GM23248 (cell line): ENCODE data around the gene CHST4. TPM values are rescaled to one million over a fixed set of nuclear protein-coding genes. Genes with fewer than 3 reads are reported as not detected.
"Not testable (repeated sequence)": the region's sequence is repeated elsewhere in the genome, so short reads cannot be mapped to it uniquely, and the experiment has no call there.

ENCODE experiments used
- DNase-seq: peaks from one replicate; pipeline ENCODE4 v3.0.0-alpha.2; 2015
- H2AFZ ChIP-seq: fragments of 200-600 bp; sonication (generic); 2 replicates; pipeline ENCODE4 v1.6.1; 2016; ENCODE audit warnings: antibody characterized with exemption
- H3F3A ChIP-seq: fragments of 200-600 bp; sonication (generic); 2 replicates; pipeline ENCODE4 v1.6.1; 2016; ENCODE audit warnings: mild to moderate bottlenecking, antibody characterized with exemption, mixed run types; ENCODE audit not compliant: insufficient read depth
- H3K27ac ChIP-seq: fragments of 200-600 bp; sonication (generic); 2 replicates; pipeline ENCODE4 v1.5.1; 2016; ENCODE audit warnings: mild to moderate bottlenecking
- H3K27me3 ChIP-seq: fragments of 200-600 bp; sonication (generic); replicated peaks from 2 replicates; pipeline ENCODE4 v1.6.1; 2016; ENCODE audit warnings: mild to moderate bottlenecking; ENCODE audit not compliant: insufficient read depth
- H3K36me3 ChIP-seq: fragments of 200-600 bp; sonication (generic); 2 replicates; pipeline ENCODE4 v1.6.1; 2016; ENCODE audit warnings: low read depth, mild to moderate bottlenecking
- H3K4me1 ChIP-seq: fragments of 200-600 bp; sonication (generic); 2 replicates; pipeline ENCODE4 v1.6.1; 2016; ENCODE audit warnings: mild to moderate bottlenecking; ENCODE audit not compliant: insufficient read depth
- H3K4me2 ChIP-seq: fragments of 200-600 bp; sonication (generic); one replicate; pipeline ENCODE4 v1.6.1; 2016; ENCODE audit warnings: mild to moderate bottlenecking; ENCODE audit not compliant: unreplicated experiment
- H3K4me3 ChIP-seq: fragments of 200-600 bp; sonication (generic); 2 replicates; pipeline ENCODE4 v1.5.1; 2016; ENCODE audit warnings: mild to moderate bottlenecking
- H3K79me2 ChIP-seq: fragments of 200-600 bp; sonication (generic); 2 replicates; pipeline ENCODE4 v1.6.1; 2016; ENCODE audit warnings: mild to moderate bottlenecking; ENCODE audit not compliant: insufficient read depth
- H3K9ac ChIP-seq: fragments of 200-600 bp; sonication (generic); 2 replicates; pipeline ENCODE4 v1.6.1; 2016; ENCODE audit warnings: mild to moderate bottlenecking
- H3K9me2 ChIP-seq: fragments of 200-600 bp; sonication (generic); 2 replicates; pipeline ENCODE4 v1.6.1; 2016; ENCODE audit warnings: mixed run types, mild to moderate bottlenecking, moderate library complexity; ENCODE audit not compliant: insufficient read depth
- H3K9me3 ChIP-seq: fragments of 200-600 bp; sonication (generic); one replicate; pipeline ENCODE4 v1.6.1; 2017; ENCODE audit warnings: low read depth
- H4K20me1 ChIP-seq: fragments of 200-600 bp; sonication (generic); 2 replicates; pipeline ENCODE4 v1.6.0; 2016; ENCODE audit not compliant: insufficient read depth
- EZH2 ChIP-seq: fragments of 200-600 bp; sonication (generic); IDR thresholded peaks from 2 replicates; pipeline ENCODE4 v1.6.1; 2018; ENCODE audit warnings: antibody characterized with exemption, mild to moderate bottlenecking; ENCODE audit not compliant: insufficient read depth, poor library complexity, severe bottlenecking
- EZH2phosphoT487 ChIP-seq: fragments of 200-600 bp; sonication (generic); IDR thresholded peaks from 2 replicates; pipeline ENCODE4 v1.6.1; 2018; ENCODE audit warnings: antibody characterized with exemption, moderate library complexity, mild to moderate bottlenecking, low read depth; ENCODE audit not compliant: insufficient read depth
- WGBS, 2 experiments: methylation state at CpG; one replicate each; pipeline ENCODE4 v1.1.6; 2015 to 2017; ENCODE audit warnings: low lambda C conversion rate in 2 of 2, low coverage in 1 of 2; ENCODE audit errors: missing lambda C conversion rate in 2 of 2; 5-methylcytosine and 5-hydroxymethylcytosine counted together
- in situ Hi-C: fragments of 300-500 bp; cut with MboI; formaldehyde crosslinking; loops from 2 replicates; pipeline ENCODE4 v1.15.0; 2020
- polyA plus RNA-seq: library from polyadenylated mRNA; unstranded; fragments of >200 nt; fragmentation: Nextera tagmentation; extraction: Ambion mirVana; gene quantifications from 2 replicates; pipeline ENCODE4 v1.2.1, GENCODE V29; 2016
- small RNA-seq: library from RNA; depleted of rRNA; stranded (forward); fragments of <200 nt; gene quantifications from one replicate; pipeline ENCODE3, GENCODE V24; 2014; ENCODE audit warnings: low read depth, low replicate concordance
- total RNA-seq: library from RNA; depleted of rRNA; stranded (reverse); fragments of >200 nt; shearing (Covaris generic); gene quantifications from 2 replicates; pipeline ENCODE4 v1.2.3, GENCODE V29; 2014; rRNA removed

Gene CHST4
- total and polyA plus RNA-seq, 2 experiments from 2014 or later, result not detected

DNA sequence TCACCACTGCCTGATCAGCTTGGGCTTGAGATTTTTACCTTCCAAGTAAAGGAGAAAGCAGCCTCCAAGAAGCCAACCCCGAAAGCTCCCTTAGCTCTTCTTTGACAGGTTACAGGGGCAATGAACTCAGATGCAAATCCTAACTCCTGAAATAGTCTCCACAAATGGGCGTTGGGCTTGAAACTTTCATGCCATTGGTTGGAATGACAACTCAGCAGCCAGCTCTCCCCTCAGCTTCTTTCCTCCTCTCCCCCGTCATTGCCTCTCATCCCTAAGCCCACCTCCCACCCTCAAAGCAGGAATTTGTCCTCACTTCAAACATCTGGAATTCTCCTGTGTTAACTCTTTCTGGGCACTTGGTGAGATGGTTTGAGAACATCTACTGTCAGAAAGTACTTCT lies 50.7 kb downstream of the CHST4 start, which contains the start of gene TAT:
Gene TAT (minus strand): TSS at position 122 of the 400 bp plus-strand sequence. CDS start 677 bp downstream, outside the sequence.
- 10 to 14% methylated on average over 3 of the region's 3 CpGs for WGBS, 2 experiments
- DNase-seq, result no peak
- Histone ChIP-seq H3K27ac (no peak within 1 kb of the TSS), H2AFZ (no peak within 1 kb of the TSS), H3K9ac (no peak within 1 kb of the TSS), H3K9me3 (no peaks in the 10 kb centered on the region), H3K4me2 (no peak within 1 kb of the TSS), H3K27me3 (peaks cover 15% of the 10 kb centered on the region; the same call in 1 of the 2 replicates), H3K4me3 (no peak within 1 kb of the TSS), H3K79me2 (no peaks in the 10 kb centered on the region), H3K4me1 (no peaks in the 10 kb centered on the region), H3K36me3 (no peaks in the 10 kb centered on the region), H4K20me1 (no peaks in the 10 kb centered on the region), H3F3A (no peaks in the 10 kb centered on the region), H3K9me2 (no peaks in the 10 kb centered on the region)
- in situ Hi-C loops, result no loop called here
- no peak for TF ChIP-seq EZH2phosphoT487

DNA sequence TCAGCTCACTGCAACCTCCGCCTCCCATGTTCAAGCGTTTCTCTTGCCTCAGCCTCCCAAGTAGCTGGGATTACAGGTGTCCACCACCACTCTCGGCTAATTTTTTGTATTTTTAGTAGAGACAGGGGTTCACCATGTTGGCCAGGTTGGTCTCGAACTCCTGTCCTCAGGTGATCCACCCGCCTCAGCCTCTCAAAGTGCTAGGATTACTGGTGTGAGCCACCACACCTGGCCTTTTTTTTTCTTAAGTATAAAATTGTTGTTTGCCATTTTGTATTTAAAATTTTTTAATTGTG lies 56.3 kb downstream of the CHST4 start:
- H3K9me3 ChIP-seq, H3K4me2 ChIP-seq, H3K9me2 ChIP-seq, H4K20me1 ChIP-seq, H3K27me3 ChIP-seq, H3K4me1 ChIP-seq, H2AFZ ChIP-seq, H3K4me3 ChIP-seq, H3K79me2 ChIP-seq, H3K9ac ChIP-seq, H3K27ac ChIP-seq, H3F3A ChIP-seq, DNase-seq, in situ Hi-C loops, H3K36me3 ChIP-seq: not testable (repeated sequence)
- WGBS, 2 experiments, result 50% methylated on average over 5 of the region's 5 CpGs

DNA sequence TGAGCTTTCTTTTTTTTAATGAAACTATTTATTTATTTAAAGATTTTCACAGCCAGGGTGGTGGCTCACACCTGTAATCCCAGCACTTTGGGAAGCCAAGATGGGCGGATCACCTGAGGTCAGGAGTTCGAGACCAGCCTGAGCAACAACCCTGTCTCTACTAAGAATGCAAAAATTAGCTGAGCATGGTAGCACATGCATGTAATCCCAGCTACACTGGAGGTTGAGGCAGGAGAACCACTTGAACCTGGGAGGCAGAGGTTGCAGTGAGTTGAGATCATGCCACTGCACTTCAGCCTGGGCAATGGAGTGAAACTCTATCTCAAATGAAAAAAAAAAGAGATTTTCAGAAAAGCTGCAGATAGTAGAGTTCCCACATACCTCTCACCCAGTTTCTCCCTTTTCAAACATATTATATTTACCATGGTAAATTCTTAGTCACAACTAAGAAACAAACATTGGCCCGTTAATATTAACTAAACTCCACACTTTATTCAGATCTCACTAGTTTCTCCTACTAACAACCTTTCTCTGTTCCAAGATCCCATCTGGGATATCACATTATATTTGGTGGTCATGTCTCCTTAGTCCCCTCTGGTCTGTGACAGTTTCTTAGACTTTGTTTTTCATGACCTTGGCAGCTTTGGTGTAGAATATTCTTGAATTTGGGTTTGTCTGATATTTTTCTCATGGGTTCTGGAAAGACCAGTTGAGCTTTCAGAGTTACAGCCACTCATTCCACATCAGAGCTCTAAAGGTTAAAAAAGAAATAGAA lies 58.5 kb downstream of the CHST4 start:
- no peaks in the 10 kb centered on the region for H3K9me2 ChIP-seq
- TF ChIP-seq EZH2phosphoT487 (no peak), EZH2 (no peak)
- H2AFZ ChIP-seq, result no peak overlapping the region
- H3K9ac ChIP-seq, result no peak overlapping the region
- H3K4me2 ChIP-seq, result no peak overlapping the region
- no peaks in the 10 kb centered on the region for H3K36me3 ChIP-seq
- H4K20me1 ChIP-seq, result no peaks in the 10 kb centered on the region
- no peak overlapping the region for H3K4me3 ChIP-seq
- H3K9me3 ChIP-seq, result no peaks in the 10 kb centered on the region
- WGBS, 2 experiments, result 61 to 62% methylated on average over 3 of the region's 3 CpGs
- H3K27me3 ChIP-seq, result 0 out of 2 replicates have a peak, but pooled peaks cover 14% of the 10 kb centered on the region
- in situ Hi-C loops, result no loop called here
- H3K4me1 ChIP-seq, result no peaks in the 10 kb centered on the region
- DNase-seq, result no peak
- H3K27ac ChIP-seq, result no peak overlapping the region
- no peaks in the 10 kb centered on the region for H3F3A ChIP-seq
- H3K79me2 ChIP-seq, result no peaks in the 10 kb centered on the region

DNA sequence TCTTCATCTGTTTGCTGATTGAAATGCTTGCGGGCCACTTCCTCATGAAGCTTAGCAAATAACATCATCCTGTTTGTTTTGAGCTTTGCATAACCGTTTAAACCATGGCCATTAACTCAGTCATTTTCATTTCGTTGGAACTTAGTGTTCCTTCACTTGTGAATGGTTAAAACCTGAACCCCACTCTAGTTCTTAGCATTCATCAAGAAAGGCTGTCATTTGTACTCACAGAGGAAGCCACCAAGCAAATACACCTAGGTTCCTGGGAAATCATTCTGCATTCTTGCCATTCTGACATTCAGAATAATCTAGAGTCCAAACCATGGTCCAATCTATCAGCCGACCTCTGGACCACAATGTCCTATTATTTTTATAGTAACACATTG lies 59.1 kb downstream of the CHST4 start:
- DNase-seq, result no peak
- 36 to 37% methylated on average over 4 of the region's 4 CpGs for WGBS, 2 experiments
- H3K4me2 ChIP-seq, result no peak overlapping the region
- no peaks in the 10 kb centered on the region for H3F3A ChIP-seq
- in situ Hi-C loops, result no loop called here
- no peak overlapping the region for H2AFZ ChIP-seq
- H3K79me2 ChIP-seq, result no peaks in the 10 kb centered on the region
- H3K4me1 ChIP-seq, result no peaks in the 10 kb centered on the region
- H3K4me3 ChIP-seq, result no peak overlapping the region
- H3K9ac ChIP-seq, result no peak overlapping the region
- H4K20me1 ChIP-seq, result no peaks in the 10 kb centered on the region
- TF ChIP-seq EZH2phosphoT487 (no peak), EZH2 (no peak)
- H3K9me3 ChIP-seq, result no peaks in the 10 kb centered on the region
- H3K9me2 ChIP-seq, result no peaks in the 10 kb centered on the region
- 0 out of 2 replicates have a peak, but pooled peaks cover 14% of the 10 kb centered on the region for H3K27me3 ChIP-seq
- no peaks in the 10 kb centered on the region for H3K36me3 ChIP-seq
- no peak overlapping the region for H3K27ac ChIP-seq

Small RNA genes within 50 kb of the gene (small RNA-seq; reads per million reads assigned to genes)
- not detected for gene RNU6-1061P

Other genes starting within 250 kb of the CHST4 start
- 29.1 and 43.5 TPM in 2 replicates for gene CMTR2, start 237.0 kb upstream of the CHST4 start, total RNA-seq
- gene CMTR2, start 237.0 kb upstream of the CHST4 start, polyA plus RNA-seq, result 12.6 and 13.7 TPM in 2 replicates
- gene CALB2, start 167.7 kb upstream of the CHST4 start, total RNA-seq, result 1.8 TPM in 1 of 2 replicates, not detected in the other
- 0.99 and 1.2 TPM in 2 replicates for gene CALB2, start 167.7 kb upstream of the CHST4 start, polyA plus RNA-seq
- not detected in 2 replicates for gene TLE7, start 84.4 kb upstream of the CHST4 start, total RNA-seq
- gene TLE7, start 84.4 kb upstream of the CHST4 start, polyA plus RNA-seq, result not detected in 2 replicates
- 10.9 and 12.1 TPM in 2 replicates for gene ZNF23, start 64.2 kb upstream of the CHST4 start, total RNA-seq
- gene ZNF23, start 64.2 kb upstream of the CHST4 start, polyA plus RNA-seq, result 14.2 and 15.3 TPM in 2 replicates
- gene ZNF19, start 37.1 kb upstream of the CHST4 start, total RNA-seq, result 1.3 and 1.4 TPM in 2 replicates
- 0.85 and 1.7 TPM in 2 replicates for gene ZNF19, start 37.1 kb upstream of the CHST4 start, polyA plus RNA-seq
- not detected in 2 replicates for gene TAT, start 50.7 kb downstream of the CHST4 start, total RNA-seq
- gene TAT, start 50.7 kb downstream of the CHST4 start, polyA plus RNA-seq, result not detected in 2 replicates
- gene MARVELD3, start 99.8 kb downstream of the CHST4 start, total RNA-seq, result not detected in 2 replicates
- gene MARVELD3, start 99.8 kb downstream of the CHST4 start, polyA plus RNA-seq, result 0.20 TPM in 1 of 2 replicates, not detected in the other
- 6.3 and 7.1 TPM in 2 replicates for gene PHLPP2, start 198.3 kb downstream of the CHST4 start, total RNA-seq
- gene PHLPP2, start 198.3 kb downstream of the CHST4 start, polyA plus RNA-seq, result 2.6 and 2.7 TPM in 2 replicates